Fibroblast of skin of scalp (primary cell): Measurements from ENCODE around the gene EMC1. TPM values are rescaled to one million over a fixed set of nuclear protein-coding genes. Genes with fewer than 3 reads are reported as not detected.
"Not testable (repeated sequence)": the region's sequence is repeated elsewhere in the genome, so short reads cannot be mapped to it uniquely, and the experiment has no call there.

Source experiments
- DNase-seq: peaks from one replicate; pipeline ENCODE4 v3.0.0-alpha.2; 2013
- polyA plus RNA-seq, 2 experiments: library from polyadenylated mRNA; unstranded; fragments of 120-200 nt; gene quantifications; one replicate each; pipeline ENCODE4 v1.2.1, GENCODE V29; 2013; ENCODE audit not compliant: insufficient read length in 2 of 2

Gene EMC1
- polyA plus RNA-seq (2013, experiment 1 of 2; ENCODE audit: insufficient read length): 65.9 TPM
- polyA plus RNA-seq (2013, experiment 2 of 2; ENCODE audit: insufficient read length): 75.5 TPM

- DNase-seq: peak; percentile 79
Measured at GRCh38 chr1:19251305-19252196, at the start of gene EMC1, which contains the start of gene MRTO4. EMC1 (minus strand) TSS chr1:19251524; CDS start chr1:19251509, 15 bp downstream. MRTO4 (plus strand) TSS chr1:19251805; CDS start chr1:19251836, 31 bp downstream.

DNA sequence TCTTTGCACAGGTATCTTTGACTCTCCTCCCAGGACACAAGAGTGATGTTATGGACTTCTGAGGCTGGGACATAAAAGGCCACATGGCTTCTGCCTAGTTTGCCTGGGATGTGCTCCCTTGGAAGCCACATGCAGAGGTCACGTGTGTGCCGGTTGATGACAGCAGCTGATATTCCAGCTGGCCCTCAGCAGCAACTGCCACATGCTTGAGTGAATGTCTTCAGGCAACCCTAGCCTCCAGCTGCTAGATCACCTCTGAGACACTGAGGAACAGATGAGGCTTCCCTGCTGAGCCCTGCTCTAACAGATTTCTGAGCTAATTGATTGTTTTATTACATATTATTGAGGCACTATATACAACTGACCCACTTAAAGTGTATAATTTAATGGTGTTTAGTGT is 48.9 kb upstream of the EMC1 start:
- no peak for DNase-seq

DNA sequence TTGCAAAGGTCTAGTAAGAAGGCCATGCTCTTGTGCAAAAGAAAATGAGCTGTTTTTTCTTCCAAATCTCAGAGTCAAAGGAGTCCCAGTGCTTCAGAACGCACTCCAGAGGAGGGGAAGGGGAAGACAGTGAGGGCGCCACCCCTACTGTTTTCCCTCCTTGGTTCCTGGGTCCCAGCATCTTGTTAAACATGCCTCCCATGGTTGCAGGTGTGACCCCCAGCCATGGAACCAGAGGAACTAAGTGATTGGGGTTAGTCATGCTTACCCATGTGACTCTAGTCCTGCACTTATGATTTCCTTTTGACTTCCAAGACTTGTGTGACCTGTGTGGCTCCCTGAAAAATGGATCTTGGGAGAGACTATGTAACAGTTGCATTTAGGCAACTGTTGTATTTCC is 43.3 kb upstream of the EMC1 start:
- no peak for DNase-seq

- no peak for DNase-seq
Measured at GRCh38 chr1:19289244-19289643, 37.9 kb upstream of the EMC1 start.

DNA sequence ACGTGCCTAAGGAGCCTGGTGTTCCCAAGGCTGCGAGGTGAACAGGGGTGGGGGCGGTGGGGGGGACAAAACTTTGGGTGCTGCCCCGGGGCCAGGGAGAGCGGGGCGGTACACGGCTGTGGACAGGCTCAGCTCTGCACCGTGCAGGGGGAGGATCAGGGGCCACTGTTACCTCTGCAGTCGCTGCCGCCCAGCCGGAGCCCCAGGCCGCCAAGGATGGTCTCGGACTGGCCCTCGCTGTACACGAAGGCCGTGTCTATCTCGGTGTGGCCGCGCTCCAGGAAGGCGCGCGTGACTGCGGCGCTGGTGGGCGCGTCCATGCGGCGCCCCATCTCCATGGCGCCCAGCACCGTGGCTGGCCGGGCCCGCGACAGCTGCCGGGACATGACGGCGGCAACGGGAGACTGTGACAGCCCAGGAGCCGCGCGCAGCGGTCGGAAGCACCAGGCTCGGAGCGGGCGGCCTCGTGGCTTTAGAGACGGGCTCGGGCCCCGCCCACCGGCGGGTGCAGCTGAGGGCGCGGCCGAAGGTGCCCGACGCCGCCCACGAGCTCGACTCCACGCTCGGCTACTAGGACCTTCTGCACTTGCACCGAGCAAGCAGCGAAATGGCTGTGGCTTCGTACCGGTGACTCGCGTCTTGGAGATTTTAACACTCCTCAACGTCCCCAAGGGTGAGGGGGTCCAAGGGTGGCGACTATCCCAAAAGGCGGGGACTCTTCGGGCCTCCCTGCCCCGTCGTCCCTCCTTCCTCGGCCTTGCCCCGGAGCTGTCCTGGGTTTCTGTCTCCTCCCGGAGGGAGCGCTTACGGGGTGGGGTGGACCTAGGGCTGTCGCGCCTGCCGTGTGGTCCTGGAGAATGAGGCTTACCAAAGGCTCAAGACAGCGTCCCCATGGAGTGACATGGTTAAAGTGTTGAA is 37.3 kb upstream of the EMC1 start, which contains the start of gene AKR7A3:
Gene AKR7A3, minus strand, starts transcription at position 447 of the 918 bp plus-strand sequence. Its CDS starts 61 bp downstream, at position 386.
- not testable (repeated sequence) for DNase-seq

DNA sequence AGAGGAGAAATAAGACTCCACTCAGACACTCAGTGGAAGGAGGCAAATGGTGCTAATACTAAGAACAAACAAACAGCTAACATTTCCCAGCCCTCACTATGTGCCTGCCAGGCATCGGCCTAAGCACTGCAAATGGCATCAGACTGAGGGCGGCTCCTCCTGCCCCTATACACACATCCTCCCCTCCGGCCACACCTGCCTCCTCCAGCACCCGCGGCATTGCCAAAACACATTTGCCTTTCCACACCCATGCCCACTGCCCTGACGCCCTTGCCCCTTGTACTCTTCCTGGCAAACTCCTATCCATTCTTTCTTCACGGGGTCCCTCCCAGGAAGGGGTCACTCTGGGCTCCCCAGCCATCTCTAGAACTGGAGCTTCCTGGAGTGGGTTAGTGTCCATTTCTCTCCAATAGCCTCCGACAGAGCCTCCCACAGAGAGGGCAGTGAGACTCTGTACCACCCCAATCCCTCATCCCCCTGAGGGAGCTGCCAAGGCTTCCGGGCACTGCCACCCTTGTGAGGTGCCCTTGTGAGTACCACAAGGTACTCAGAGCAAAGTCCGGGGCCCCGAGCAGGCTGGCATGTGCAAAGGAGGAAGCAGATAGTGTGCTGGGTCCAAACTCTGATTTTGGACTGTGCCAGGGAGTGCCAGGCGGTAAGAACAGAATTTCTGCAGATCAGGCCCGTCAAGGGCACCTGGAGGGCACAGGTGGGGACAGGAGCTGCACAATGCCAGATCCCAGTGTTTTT is 36.3 kb upstream of the EMC1 start:
- no peak for DNase-seq

- not testable (repeated sequence) for DNase-seq
Measured at GRCh38 chr1:19285807-19286206, 34.5 kb upstream of the EMC1 start.

GRCh38 chr1:19285366-19285765 is 34.0 kb upstream of the EMC1 start:
- not testable (repeated sequence) for DNase-seq

DNA sequence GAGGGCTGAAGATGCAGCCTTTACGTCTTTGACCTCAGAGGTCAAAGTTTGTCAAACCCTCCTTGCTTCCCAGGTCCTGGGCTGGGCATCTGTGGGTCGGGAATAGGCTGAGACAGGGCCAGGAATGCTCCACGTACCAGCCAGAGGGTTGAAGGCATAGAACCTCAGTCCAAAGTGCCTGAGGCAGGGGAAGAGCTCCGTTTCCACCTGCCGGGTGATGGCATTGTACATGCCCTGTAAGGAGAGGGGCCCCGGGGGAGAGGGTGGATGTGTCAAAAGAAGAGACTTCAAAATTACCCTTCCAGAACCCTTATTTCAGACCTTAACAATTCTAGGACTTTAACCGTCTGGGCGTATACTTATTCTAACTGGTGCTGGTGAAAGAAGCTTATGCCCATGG is 33.6 kb upstream of the EMC1 start:
- no peak for DNase-seq

DNA sequence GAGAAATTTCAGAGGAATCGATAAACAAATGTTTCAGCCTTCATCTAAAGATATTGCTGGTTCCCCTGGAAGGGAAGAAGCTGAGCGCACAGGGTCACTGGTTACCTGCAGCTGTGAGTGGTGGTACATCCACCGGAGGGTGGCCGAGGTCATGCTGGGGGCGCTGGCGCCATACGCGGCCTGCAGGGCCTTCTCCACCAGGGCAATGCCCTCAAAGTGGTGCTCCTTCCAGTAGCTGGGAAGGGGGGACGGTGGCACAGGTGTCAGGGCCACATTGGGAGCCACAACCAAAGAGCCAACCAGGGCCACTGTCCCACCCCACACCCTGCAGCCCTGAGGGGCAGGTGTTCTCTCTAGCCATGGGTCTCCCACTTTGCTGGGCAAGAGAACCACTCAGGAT is 32.6 kb upstream of the EMC1 start:
- DNase-seq: no peak

DNA sequence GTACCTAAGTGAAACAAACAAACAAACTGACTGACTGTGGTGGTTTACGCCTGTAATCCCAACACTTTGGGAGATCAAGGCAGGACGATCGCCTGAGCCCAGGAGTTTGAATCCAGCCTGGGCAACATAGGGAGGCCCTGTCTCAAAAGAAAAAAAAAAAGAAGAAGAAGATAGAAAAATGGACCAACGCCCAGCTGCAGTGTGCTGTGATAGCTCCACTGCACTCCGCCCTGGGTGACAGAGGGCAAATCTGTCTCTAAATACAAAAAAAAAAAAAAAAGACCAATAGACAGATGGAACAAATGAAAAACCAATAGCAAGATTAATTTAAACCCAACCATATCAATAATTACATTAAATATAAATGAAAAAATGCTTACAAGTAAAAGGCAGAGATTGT is 23.3 kb upstream of the EMC1 start:
- DNase-seq: no peak

GRCh38 chr1:19273844-19274531 is 22.7 kb upstream of the EMC1 start:
- DNase-seq: not testable (repeated sequence)

GRCh38 chr1:19273106-19273843 is 22.0 kb upstream of the EMC1 start:
- DNase-seq: no peak

GRCh38 chr1:19272064-19272463 is 20.7 kb upstream of the EMC1 start:
- no peak for DNase-seq

GRCh38 chr1:19270343-19270730 is 19.0 kb upstream of the EMC1 start:
- DNase-seq: not testable (repeated sequence)

- not testable (repeated sequence) for DNase-seq
Measured at GRCh38 chr1:19269427-19270342, 18.4 kb upstream of the EMC1 start.

DNA sequence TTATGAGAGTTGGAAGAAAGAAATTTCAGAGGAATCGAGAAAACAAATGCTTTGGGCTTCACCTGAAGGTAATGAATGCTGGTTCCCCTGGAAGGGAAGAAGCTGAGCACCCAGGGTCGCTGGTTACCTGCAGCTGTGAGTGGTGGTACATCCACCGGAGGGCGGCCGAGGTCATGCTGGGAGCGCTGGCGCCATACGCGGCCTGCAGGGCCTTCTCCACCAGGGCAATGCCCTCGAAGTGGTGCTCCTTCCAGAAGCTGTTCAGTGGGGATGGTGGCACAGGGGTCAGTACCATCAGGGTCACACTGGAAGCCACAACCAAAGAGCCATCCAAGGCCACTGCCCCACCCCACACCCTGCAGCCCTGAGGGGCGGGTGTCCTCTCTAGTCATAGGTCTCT is 17.1 kb upstream of the EMC1 start:
- DNase-seq: no peak

- DNase-seq: no peak
Measured at GRCh38 chr1:19262744-19263143, 11.4 kb upstream of the EMC1 start.

DNA sequence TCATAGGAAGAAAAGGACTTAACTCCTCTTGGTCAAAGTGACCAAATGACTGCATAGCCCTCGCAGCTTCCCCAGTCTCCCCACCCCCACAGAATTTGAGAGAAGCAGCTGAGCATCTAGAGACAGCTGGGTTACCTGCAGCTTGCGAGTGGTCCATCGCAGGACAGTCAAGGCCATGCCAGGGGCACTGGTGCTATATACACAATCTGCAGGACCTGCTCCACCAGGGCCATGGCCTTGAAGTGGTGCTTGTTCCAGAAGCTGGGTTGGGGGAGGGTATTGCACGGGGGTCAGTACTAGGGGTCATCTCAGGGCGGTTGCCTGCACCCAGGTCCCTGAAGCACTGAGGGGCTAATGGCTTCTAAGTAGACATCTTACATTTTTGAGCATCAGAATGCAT is 10.7 kb upstream of the EMC1 start:
- DNase-seq: no peak
